ENCODE results near the gene KCNJ4. TPM values are rescaled to one million over a fixed set of nuclear protein-coding genes. Genes with fewer than 3 reads are reported as not detected.
"Not testable (repeated sequence)": the region's sequence is repeated elsewhere in the genome, so short reads cannot be mapped to it uniquely, and the experiment has no call there.

KCNJ4 gene
- total RNA-seq, 1 donor from 2014 or later: 0.82 TPM

GRCh38 chr22:38402204-38402603, 52.8 kb downstream of the KCNJ4 start:
- Histone ChIP-seq H3K27me3 (no peaks in the 10 kb centered on the region), H2AFZ (replicated peaks) (no peak overlapping the region), H3K9me3 (ENCODE audit: low read depth) (no peaks in the 10 kb centered on the region), H3F3A (ENCODE audit: low read depth) (peaks cover 23% of the 10 kb centered on the region), H3K36me3 (no peaks in the 10 kb centered on the region), H3K4me1 (peaks cover 18% of the 10 kb centered on the region), H3K27ac (no peak overlapping the region), H3K79me2 (ENCODE audit: low read depth) (peaks cover 14% of the 10 kb centered on the region), H4K20me1 (ENCODE audit: low read depth) (no peaks in the 10 kb centered on the region), H3K4me3 (no peak overlapping the region), H3K4me2 (no peak overlapping the region), H3K9ac (no peak overlapping the region)
- no peak for DNase-seq (ENCODE audit: low spot score)
- H3K9me3 Mint-ChIP-seq: no peaks in the 10 kb centered on the region
- H3K27ac Mint-ChIP-seq: no peak overlapping the region
- no peak overlapping the region for H3K4me3 Mint-ChIP-seq
- H3K4me1 Mint-ChIP-seq: peaks cover 28% of the 10 kb centered on the region
- TF ChIP-seq EZH2 (IDR thresholded peaks at IDR 0.05) (no peak), EZH2phosphoT487 (IDR thresholded peaks at IDR 0.05) (no peak), CTCF (IDR thresholded peaks at IDR 0.05) (no peak)
- H3K27me3 Mint-ChIP-seq (ENCODE audit: insufficient read depth, low read depth): peaks cover 8% of the 10 kb centered on the region
- H3K36me3 Mint-ChIP-seq: no peaks in the 10 kb centered on the region

GRCh38 chr22:38401336-38402084, 53.5 kb downstream of the KCNJ4 start:
- Mint-ChIP-seq H3K27me3 (ENCODE audit: insufficient read depth, low read depth) (peaks cover 10% of the 10 kb centered on the region), H3K4me3 (no peak overlapping the region), H3K9me3 (no peaks in the 10 kb centered on the region), H3K36me3 (no peaks in the 10 kb centered on the region), H3K27ac (no peak overlapping the region), H3K4me1 (peaks cover 34% of the 10 kb centered on the region)
- Histone ChIP-seq H3K9ac (no peak overlapping the region), H3K4me2 (no peak overlapping the region), H3F3A (ENCODE audit: low read depth) (peaks cover 28% of the 10 kb centered on the region), H3K4me1 (peaks cover 18% of the 10 kb centered on the region), H3K4me3 (no peak overlapping the region), H3K9me3 (ENCODE audit: low read depth) (no peaks in the 10 kb centered on the region), H3K79me2 (ENCODE audit: low read depth) (peaks cover 21% of the 10 kb centered on the region), H3K27me3 (no peaks in the 10 kb centered on the region), H3K27ac (no peak overlapping the region), H4K20me1 (ENCODE audit: low read depth) (peaks cover 5% of the 10 kb centered on the region), H2AFZ (replicated peaks) (no peak overlapping the region), H3K36me3 (no peaks in the 10 kb centered on the region)
- DNase-seq (ENCODE audit: low spot score): no peak
- TF ChIP-seq EZH2 (IDR thresholded peaks at IDR 0.05) (no peak), EZH2phosphoT487 (IDR thresholded peaks at IDR 0.05) (no peak), CTCF (IDR thresholded peaks at IDR 0.05) (no peak)

- H3K9me3 Mint-ChIP-seq; H2AFZ ChIP-seq (replicated peaks); H3K36me3 Mint-ChIP-seq; H3K4me3 Mint-ChIP-seq; H3K36me3 ChIP-seq; H3K27ac ChIP-seq; H3K4me3 ChIP-seq; H3K27me3 ChIP-seq; DNase-seq (ENCODE audit: low spot score); H3K27ac Mint-ChIP-seq; H3K4me2 ChIP-seq; H3K9me3 ChIP-seq (ENCODE audit: low read depth); H3K9ac ChIP-seq: not testable (repeated sequence)
- peaks cover 30% of the 10 kb centered on the region for H3K4me1 ChIP-seq
- H3K27me3 Mint-ChIP-seq (ENCODE audit: insufficient read depth, low read depth): peaks cover 11% of the 10 kb centered on the region
- H3K79me2 ChIP-seq (ENCODE audit: low read depth): peaks cover 33% of the 10 kb centered on the region
- peaks cover 17% of the 10 kb centered on the region for H4K20me1 ChIP-seq (ENCODE audit: low read depth)
- H3F3A ChIP-seq (ENCODE audit: low read depth): peaks cover 41% of the 10 kb centered on the region
- H3K4me1 Mint-ChIP-seq: peaks cover 47% of the 10 kb centered on the region
Measured at GRCh38 chr22:38400256-38400655, 54.7 kb downstream of the KCNJ4 start.

Data from neural progenitor cell (in vitro differentiated cells).